Coronary artery (tissue), 2 donors: ENCODE data around the gene OPCML.

Experiments used
- DNase-seq: peaks from one replicate; pipeline ENCODE4 v3.0.0-alpha.2; 2017; ENCODE audit warnings: low spot score
- H3K27ac ChIP-seq, 2 donors: fragments of 200-600 bp; sonication (generic); one replicate each; pipeline ENCODE4 v1.5.1; 2016 to 2019
- H3K4me3 ChIP-seq: fragments of 200-600 bp; sonication (generic); 2 replicates; pipeline ENCODE4 v1.5.1; 2016; ENCODE audit warnings: mild to moderate bottlenecking, moderate library complexity
- TF ChIP-seq, protein P1 (sequence below): fragments of 200-600 bp; sonication (generic); IDR thresholded peaks from one replicate; pipeline ENCODE4 v1.5.1; 2019; ENCODE audit warnings: antibody characterized with exemption

OPCML gene

DNA sequence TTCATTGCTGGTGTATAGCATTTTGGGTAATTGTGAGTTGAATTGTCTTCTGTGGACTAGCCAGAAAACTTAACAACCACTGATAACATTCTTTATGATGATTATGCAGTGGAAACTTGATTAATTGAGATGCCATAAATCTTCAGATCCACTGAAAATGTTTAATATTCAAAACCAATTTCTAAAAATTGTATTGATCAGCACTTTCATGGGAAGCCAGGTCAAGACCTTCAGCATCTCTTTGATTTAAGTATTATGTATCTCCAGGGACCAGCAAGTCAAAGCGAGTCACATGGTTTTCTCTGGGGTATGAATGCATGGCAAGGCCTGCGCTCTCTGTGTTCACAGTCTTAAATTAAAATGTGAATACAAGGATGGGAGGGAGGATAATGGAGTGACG is 596.9 kb downstream of the OPCML start:
- H3K4me3 ChIP-seq = no peak overlapping the region
- no peak for DNase-seq
- H3K27ac ChIP-seq = no peak overlapping the region
- TF ChIP-seq, protein P1, sequence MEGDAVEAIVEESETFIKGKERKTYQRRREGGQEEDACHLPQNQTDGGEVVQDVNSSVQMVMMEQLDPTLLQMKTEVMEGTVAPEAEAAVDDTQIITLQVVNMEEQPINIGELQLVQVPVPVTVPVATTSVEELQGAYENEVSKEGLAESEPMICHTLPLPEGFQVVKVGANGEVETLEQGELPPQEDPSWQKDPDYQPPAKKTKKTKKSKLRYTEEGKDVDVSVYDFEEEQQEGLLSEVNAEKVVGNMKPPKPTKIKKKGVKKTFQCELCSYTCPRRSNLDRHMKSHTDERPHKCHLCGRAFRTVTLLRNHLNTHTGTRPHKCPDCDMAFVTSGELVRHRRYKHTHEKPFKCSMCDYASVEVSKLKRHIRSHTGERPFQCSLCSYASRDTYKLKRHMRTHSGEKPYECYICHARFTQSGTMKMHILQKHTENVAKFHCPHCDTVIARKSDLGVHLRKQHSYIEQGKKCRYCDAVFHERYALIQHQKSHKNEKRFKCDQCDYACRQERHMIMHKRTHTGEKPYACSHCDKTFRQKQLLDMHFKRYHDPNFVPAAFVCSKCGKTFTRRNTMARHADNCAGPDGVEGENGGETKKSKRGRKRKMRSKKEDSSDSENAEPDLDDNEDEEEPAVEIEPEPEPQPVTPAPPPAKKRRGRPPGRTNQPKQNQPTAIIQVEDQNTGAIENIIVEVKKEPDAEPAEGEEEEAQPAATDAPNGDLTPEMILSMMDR = no peak

- TF ChIP-seq, protein P1 = no peak
- no peak overlapping the region for H3K4me3 ChIP-seq
- no peak overlapping the region for H3K27ac ChIP-seq
- no peak for DNase-seq
These were observed 598.6 kb downstream of the OPCML start for GRCh38 chr11:132933703-132934102.

DNA sequence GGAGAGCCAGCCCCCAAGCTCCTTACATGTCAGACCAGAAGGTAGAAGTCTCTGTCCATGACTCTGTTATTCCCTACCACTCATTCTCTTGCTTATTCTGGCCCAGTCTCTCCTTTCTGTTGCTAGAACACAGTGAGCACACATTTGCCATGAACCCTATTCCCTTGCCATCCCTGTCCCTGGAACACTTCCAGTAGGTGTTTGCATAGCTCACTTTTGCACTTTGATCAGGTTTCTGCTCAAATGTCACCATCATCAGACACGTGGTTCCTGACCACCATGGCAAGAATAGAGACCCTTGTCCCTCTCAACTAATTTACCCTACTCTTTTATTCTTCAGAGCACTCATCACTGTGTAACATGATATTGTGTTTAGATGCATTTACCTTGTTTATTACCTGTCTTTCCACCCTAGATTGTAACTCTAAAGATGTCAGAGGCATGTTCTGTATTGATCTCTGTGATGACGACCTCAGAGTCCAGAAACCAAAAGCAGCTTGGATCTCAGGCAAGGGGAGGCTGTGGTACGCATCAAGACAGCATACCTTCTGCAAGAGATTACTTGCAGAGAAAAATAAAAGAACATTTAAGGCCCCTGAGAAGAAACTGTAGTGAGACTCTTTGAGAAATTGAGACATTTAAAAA is 606.4 kb downstream of the OPCML start:
- Histone ChIP-seq H3K27ac (no peak overlapping the region), H3K4me3 (no peak overlapping the region)
- TF ChIP-seq, protein P1 = no peak
- DNase-seq = no peak

DNA sequence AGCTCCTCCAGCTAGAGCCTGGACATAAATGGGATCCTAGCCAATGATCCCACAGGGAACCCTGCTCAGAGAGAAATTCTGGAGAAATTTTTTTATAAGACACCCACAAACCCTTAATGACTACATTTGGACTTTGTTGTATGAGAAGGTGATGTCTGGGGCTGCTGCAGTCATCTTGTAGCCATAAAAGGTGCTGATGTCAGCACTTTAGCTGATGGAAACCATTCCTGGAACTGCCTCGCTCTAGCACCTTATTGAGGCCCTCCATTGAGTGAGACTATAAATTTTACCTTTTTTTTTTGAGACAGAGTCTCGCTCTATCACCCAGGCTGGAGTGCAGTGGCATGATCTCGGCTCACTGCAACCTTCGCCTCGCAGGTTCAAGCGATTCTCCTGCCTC is 610.7 kb downstream of the OPCML start:
- no peak for DNase-seq
- Histone ChIP-seq H3K27ac (no peak overlapping the region), H3K4me3 (no peak overlapping the region)
- TF ChIP-seq, protein P1 = no peak

- no peak for DNase-seq
- H3K27ac ChIP-seq = no peak overlapping the region
- H3K4me3 ChIP-seq = no peak overlapping the region
- TF ChIP-seq, protein P1 = no peak
These were observed 611.7 kb downstream of the OPCML start for GRCh38 chr11:132920451-132921096.

DNA sequence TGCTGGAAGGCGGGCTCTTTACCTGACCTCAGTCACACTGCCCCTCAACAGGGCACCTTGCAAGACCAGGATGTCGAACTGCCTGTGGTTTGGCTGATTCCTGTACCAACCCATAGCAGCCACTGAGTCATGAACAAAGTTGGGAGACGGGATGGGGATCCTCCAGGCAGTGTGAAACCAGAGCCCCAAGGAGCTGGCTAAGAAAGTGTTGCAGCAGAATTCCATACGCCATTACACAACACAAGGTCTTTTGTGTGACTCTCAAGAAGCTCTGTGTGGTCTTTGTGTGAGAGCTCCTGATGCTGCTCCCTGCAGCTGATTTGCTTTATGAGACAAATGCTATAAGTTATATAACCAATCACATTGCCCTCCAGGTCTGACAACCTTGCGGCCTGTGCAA is 617.7 kb downstream of the OPCML start:
- Histone ChIP-seq H3K27ac (no peak overlapping the region), H3K4me3 (no peak overlapping the region)
- DNase-seq = no peak
- TF ChIP-seq, protein P1 = no peak

DNA sequence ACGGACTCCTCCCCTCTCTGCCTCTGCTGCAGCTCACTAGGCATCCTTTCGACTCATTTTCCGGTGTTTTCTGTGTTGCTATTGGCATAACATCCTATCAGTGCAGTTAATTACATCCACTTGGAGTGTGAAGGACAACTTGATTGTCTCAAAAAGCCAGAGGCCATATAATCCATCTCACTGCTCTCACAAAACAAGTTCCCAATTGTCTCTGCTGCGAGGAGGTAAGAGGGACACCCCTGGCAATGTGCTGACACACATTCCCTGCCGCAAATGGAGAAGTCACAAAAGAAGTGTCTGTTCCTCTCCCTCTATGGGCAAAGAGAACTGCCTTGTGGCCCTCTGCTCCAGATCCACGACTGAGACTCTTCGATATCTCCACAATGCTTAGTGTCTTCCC is 618.4 kb downstream of the OPCML start:
- TF ChIP-seq, protein P1 = no peak
- Histone ChIP-seq H3K27ac (no peak overlapping the region), H3K4me3 (no peak overlapping the region)
- no peak for DNase-seq
